B cell (primary cell): ENCODE data around the gene NR1D1. TPM values are rescaled to one million over a fixed set of nuclear protein-coding genes. Genes with fewer than 3 reads are reported as not detected.

Source experiments
- ATAC-seq: fragments of 200-7000 bp; cut with Tn5 transposase; one replicate; pipeline ENCODE4 v1.10.0; 2021; ENCODE audit warnings: low read depth, mild to moderate bottlenecking, moderate number of reproducible peaks, moderate library complexity
- CTCF ChIA-PET: fragments of 350-600 bp; sonication (Branson Sonifier 250); formaldehyde crosslinking; loops from one replicate; lab custom pipeline; 2021; ENCODE audit warnings: antibody characterized with exemption, inconsistent platforms; lab: Charles Lee
- POLR2A ChIA-PET: fragments of 350-600 bp; sonication (Branson Sonifier 250); formaldehyde crosslinking; loops from one replicate; lab custom pipeline; 2021; ENCODE audit warnings: antibody characterized with exemption; lab: Charles Lee
- DNase-seq: peaks from one replicate; pipeline ENCODE4 v3.0.0; 2013
- H2AFZ ChIP-seq: 2 replicates; pipeline ENCODE4 v1.6.1; 2012; ENCODE audit warnings: mild to moderate bottlenecking, low read depth, low read length; ENCODE audit not compliant: insufficient read depth, poor library complexity, severe bottlenecking
- H3K27ac ChIP-seq, 2 donors: 1 replicate in 1 of 2; 2 replicates in 1 of 2; pipeline ENCODE4 v1.5.1; 2012 to 2013; ENCODE audit warnings: low read length in 2 of 2, mild to moderate bottlenecking in 2 of 2, moderate library complexity in 1 of 2
- H3K27me3 ChIP-seq, 4 experiments: fragments of 200-600 bp in 1 of 4; sonication (generic) in 1 of 4; replicated peaks in 1 of 4; 1 replicate in 2 of 4; 2 replicates in 2 of 4; pipeline versions ENCODE4 v1.6.1 to v1.7.0; 2013 to 2016; ENCODE audit warnings: low read length in 3 of 4, mild to moderate bottlenecking in 2 of 4, mixed read lengths in 1 of 4, moderate library complexity in 1 of 4; ENCODE audit not compliant: insufficient read depth in 4 of 4, control insufficient read depth in 3 of 4; ENCODE audit errors: control extremely low read depth in 1 of 4
- H3K36me3 ChIP-seq, 2 experiments: replicated peaks in 1 of 2; 1 replicate in 1 of 2; 2 replicates in 1 of 2; pipeline versions ENCODE4 v1.6.1 to v1.7.1; 2013; ENCODE audit warnings: low read length in 1 of 2; ENCODE audit not compliant: insufficient read depth in 2 of 2, control insufficient read depth in 1 of 2; ENCODE audit errors: control extremely low read depth in 1 of 2, extremely low read depth in 1 of 2
- H3K4me1 ChIP-seq, 2 donors: fragments of 200-600 bp in 1 of 2; sonication (generic) in 1 of 2; 1 replicate in 1 of 2; 2 replicates in 1 of 2; pipeline versions ENCODE4 v1.5.1 to v1.6.1; 2013 to 2017; ENCODE audit warnings: low read length in 2 of 2; ENCODE audit not compliant: control insufficient read depth in 2 of 2, insufficient read depth in 2 of 2
- H3K4me2 ChIP-seq: replicated peaks from 2 replicates; pipeline ENCODE3; 2012; ENCODE audit warnings: mild to moderate bottlenecking, low read depth, low read length; ENCODE audit not compliant: poor library complexity, severe bottlenecking
- H3K4me3 ChIP-seq, 5 experiments: fragments of 200-600 bp in 1 of 5; sonication (generic) in 1 of 5; 1 replicate in 3 of 5; 2 replicates in 2 of 5; pipeline versions ENCODE4 v1.5.1 to v1.7.0; 2011 to 2016; ENCODE audit warnings: low read length in 4 of 5, mild to moderate bottlenecking in 4 of 5, low read depth in 2 of 5, control low read depth in 1 of 5, moderate library complexity in 1 of 5; ENCODE audit not compliant: insufficient read depth in 1 of 5; ENCODE audit errors: control extremely low read depth in 1 of 5, extremely low read depth in 1 of 5
- H3K79me2 ChIP-seq: fragments of 200-600 bp; sonication (generic); one replicate; pipeline ENCODE4 v1.6.0; 2016; ENCODE audit warnings: low read length; ENCODE audit not compliant: control insufficient read depth, insufficient read depth
- H3K9ac ChIP-seq: fragments of 200-600 bp; sonication (generic); 2 replicates; pipeline ENCODE4 v1.6.1; 2017; ENCODE audit warnings: mild to moderate bottlenecking, low read length, moderate library complexity
- H3K9me3 ChIP-seq, 3 donors: one replicate each; pipeline versions ENCODE4 v1.6.1 to v1.7.1; 2013; ENCODE audit warnings: low read length in 2 of 3; ENCODE audit not compliant: control insufficient read depth in 2 of 3, insufficient read depth in 1 of 3; ENCODE audit errors: control extremely low read depth in 1 of 3
- H4K20me1 ChIP-seq: 2 replicates; pipeline ENCODE4 v1.6.0; 2012; ENCODE audit warnings: mild to moderate bottlenecking, low read length; ENCODE audit not compliant: insufficient read depth, control insufficient read depth, poor library complexity, severe bottlenecking
- H3K27ac Mint-ChIP-seq: one replicate; pipeline ENCODE4 v1.8.0; 2021; ENCODE audit warnings: mixed read lengths
- H3K27me3 Mint-ChIP-seq: one replicate; pipeline ENCODE4 v1.8.0; 2021; ENCODE audit warnings: mixed read lengths
- H3K4me1 Mint-ChIP-seq: one replicate; pipeline ENCODE4 v1.8.0; 2021; ENCODE audit warnings: mixed read lengths
- H3K4me3 Mint-ChIP-seq: one replicate; pipeline ENCODE4 v1.8.0; 2021; ENCODE audit warnings: mixed read lengths
- H3K9me3 Mint-ChIP-seq: one replicate; pipeline ENCODE4 v1.8.0; 2022; ENCODE audit warnings: mixed read lengths; ENCODE audit not compliant: insufficient read depth
- CTCF ChIP-seq: fragments of 200-600 bp; IDR thresholded peaks from one replicate; pipeline ENCODE4 v1.8.0; 2022; ENCODE audit warnings: antibody characterized with exemption, mild to moderate bottlenecking
- EZH2 ChIP-seq: IDR thresholded peaks from 2 replicates; pipeline ENCODE4 v1.6.1; 2012; ENCODE audit warnings: borderline replicate concordance, low read depth, mild to moderate bottlenecking, moderate library complexity, low read length; ENCODE audit not compliant: insufficient read depth, poor library complexity, severe bottlenecking
- WGBS: methylation state at CpG from one replicate; pipeline ENCODE4 v1.1.5; 2013; ENCODE audit warnings: missing lambda C conversion rate; ENCODE audit not compliant: insufficient coverage; 5-methylcytosine and 5-hydroxymethylcytosine counted together
- intact Hi-C: fragments of 100-400 bp; cut with micrococcal nuclease; formaldehyde crosslinking; loops from one replicate; pipeline ENCODE4 v1.10.0; 2022
- polyA plus RNA-seq: library from polyadenylated mRNA; depleted of rRNA; stranded (reverse); fragments of >200 nt; gene quantifications from 2 replicates; pipeline ENCODE4 v1.2.3, GENCODE V29; 2012
- total RNA-seq, 2 donors: library from RNA; stranded (reverse); fragments of 120-200 nt in 1 of 2; gene quantifications; 1 replicate in 1 of 2; 2 replicates in 1 of 2; pipeline versions ENCODE4 v1.2.3 to v1.2.4, GENCODE V29; 2013 to 2022

NR1D1 gene
- total and polyA plus RNA-seq, 2 donors (not counting 1 experiment from before 2014, with no cell fraction given) = 6.7 to 7.7 TPM

- TF ChIP-seq EZH2 (no peak), CTCF (no peak)
- Mint-ChIP-seq H3K4me3 (no peak overlapping the region), H3K4me1 (peaks cover 72% of the 10 kb centered on the region), H3K27me3 (no peaks in the 10 kb centered on the region), H3K27ac (no peak overlapping the region), H3K9me3 (no peaks in the 10 kb centered on the region)
- Histone ChIP-seq H3K27ac (no peak overlapping the region), H3K27me3 (no peaks in the 10 kb centered on the region), H3K9ac (no peak overlapping the region), H3K79me2 (no peaks in the 10 kb centered on the region), H3K4me1 (peaks cover 59 to 63% of the 10 kb centered on the region in 2 donors), H2AFZ (no peak overlapping the region), H3K4me2 (peak overlapping the region; percentile 69), H3K36me3 (no peaks in the 10 kb centered on the region), H4K20me1 (no peaks in the 10 kb centered on the region), H3K4me3 (no peak overlapping the region), H3K9me3 (no peaks in the 10 kb centered on the region)
- DNase-seq (no peak), ATAC-seq (no peak)
- POLR2A ChIA-PET = interaction anchor here (0.7 to 3.5 kb wide), 2 partner anchors 10 to 221 kb away, joined by 9 to 31 read pairs; partner anchors contain the start of gene NR1D1
- CTCF ChIA-PET = interaction anchor here (0.7 to 9.0 kb wide), 9 partner anchors 8 to 83 kb away, joined by 3 to 204 read pairs (median 85); partner anchors contain the start of genes NR1D1 and THRA
- 99% methylated on average over 6 of the region's 9 CpGs for whole genome bisulfite sequencing
- intact Hi-C loops = loop anchor here (1.0 kb wide), 1 partner anchor 9 kb away; the partner anchor contains the start of gene NR1D1
Observed at GRCh38 chr17:40108970-40109824, 8.8 kb upstream of the NR1D1 start.
